Ureter (tissue), 1 donor: ENCODE results near the gene TMEM163. TPM values are rescaled to one million over a fixed set of nuclear protein-coding genes. Genes with fewer than 3 reads are reported as not detected.

Experiments
- DNase-seq: peaks from one replicate; pipeline ENCODE4 v3.0.0-alpha.2; 2020; ENCODE audit warnings: low spot score
- total RNA-seq: library from RNA; stranded (reverse); gene quantifications from one replicate; pipeline ENCODE4 v1.2.4, GENCODE V29; 2023
- donor health status: DM: yes; HTN: yes; CAD: no.

Gene TMEM163
- total RNA-seq, 1 donor from 2014 or later, result 10.1 TPM

- no peak for DNase-seq
These were observed 25.2 kb downstream of the TMEM163 start for GRCh38 chr2:134693359-134694330.

DNA sequence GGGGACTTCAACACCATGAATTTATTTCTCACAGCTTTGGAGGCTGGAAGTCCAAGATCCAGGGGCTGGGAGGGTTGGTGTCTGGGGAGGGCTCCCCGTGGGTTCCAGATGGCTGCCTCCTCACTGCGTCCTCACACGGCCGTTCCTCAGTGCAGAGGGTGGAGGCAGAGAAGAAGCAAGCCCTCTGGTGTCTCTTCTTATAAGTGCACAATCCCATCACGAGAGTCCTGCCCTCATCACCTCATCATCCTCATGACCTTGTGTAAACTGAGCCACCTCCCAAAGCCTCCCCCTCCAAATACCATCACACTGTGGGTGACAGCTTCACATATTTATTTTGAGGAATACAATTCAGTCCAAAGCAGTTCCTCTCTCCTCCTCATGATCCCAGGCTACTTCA lies 26.3 kb downstream of the TMEM163 start:
- no peak for DNase-seq

GRCh38 chr2:134690629-134691215 lies 28.1 kb downstream of the TMEM163 start:
- DNase-seq, result no peak

DNA sequence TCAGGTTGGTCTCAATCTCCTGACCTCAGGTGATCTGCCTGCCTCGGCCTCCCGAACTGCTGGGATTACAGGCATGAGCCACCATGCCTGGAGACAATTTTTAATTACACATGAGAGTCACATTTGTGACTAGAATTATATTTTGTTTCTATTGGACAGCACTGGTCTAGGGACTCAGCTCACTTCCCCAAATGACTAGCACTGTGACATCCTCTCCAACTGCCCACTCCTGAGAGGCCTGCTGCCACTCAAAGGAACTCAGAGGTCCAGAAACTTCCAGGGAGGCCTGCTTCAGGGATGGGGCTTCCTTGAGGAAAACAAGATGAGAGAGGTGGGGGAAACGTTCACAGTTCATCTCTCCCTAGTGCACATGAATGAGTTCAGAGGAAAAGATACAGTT lies 29.5 kb downstream of the TMEM163 start:
- no peak for DNase-seq

DNA sequence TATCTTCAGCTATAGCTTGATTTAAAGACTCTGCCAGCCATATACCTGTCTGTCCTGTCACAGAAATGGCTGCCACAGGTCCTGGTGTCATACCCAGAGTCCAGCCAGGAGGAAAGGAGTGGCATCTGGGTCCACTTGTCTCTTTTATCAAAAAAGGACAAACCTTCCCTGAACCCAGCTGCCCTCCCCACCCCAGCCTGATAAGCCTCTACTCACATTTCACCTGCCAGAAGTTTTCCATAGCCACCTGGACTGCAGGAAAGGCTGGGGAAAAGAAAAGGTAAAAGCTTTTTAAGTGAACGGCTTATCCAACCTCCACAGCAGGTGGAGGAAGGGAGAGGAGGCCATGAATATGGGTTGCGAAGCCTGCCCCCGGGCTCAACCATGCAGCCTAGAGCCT lies 32.8 kb downstream of the TMEM163 start:
- no peak for DNase-seq

DNA sequence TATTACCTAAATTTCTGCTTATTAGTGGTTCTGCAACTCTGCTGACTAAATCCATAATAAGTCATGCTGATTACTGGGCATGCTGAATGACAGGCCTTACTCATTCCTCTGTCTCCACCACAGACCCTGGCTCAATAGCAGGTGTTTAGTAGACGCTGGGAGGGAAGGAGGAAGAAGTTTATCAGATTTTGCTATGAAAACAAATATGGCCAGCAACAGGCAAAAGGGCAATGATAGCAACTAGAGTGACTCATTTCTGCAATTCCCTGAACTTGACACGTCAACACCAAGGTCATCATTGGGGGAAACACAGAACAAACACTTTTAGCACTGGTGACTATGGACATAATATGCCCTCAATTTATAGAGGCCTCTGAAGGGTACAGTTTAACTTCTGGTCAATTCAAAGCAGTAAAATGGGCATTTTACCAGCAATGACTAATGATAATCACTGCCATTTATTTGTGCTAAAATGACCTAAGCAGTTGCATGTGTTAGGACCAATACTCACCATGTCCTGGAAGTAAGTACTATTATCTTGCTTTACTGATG lies 35.2 kb downstream of the TMEM163 start:
- DNase-seq, result no peak

GRCh38 chr2:134682726-134683125 lies 36.1 kb downstream of the TMEM163 start:
- no peak for DNase-seq

GRCh38 chr2:134681201-134681600 lies 37.6 kb downstream of the TMEM163 start:
- DNase-seq, result no peak

- no peak for DNase-seq
These were observed 39.1 kb downstream of the TMEM163 start for GRCh38 chr2:134679745-134680144.

- DNase-seq, result no peak
These were observed 39.5 kb downstream of the TMEM163 start for GRCh38 chr2:134679294-134679693.

- no peak for DNase-seq
These were observed 40.7 kb downstream of the TMEM163 start for GRCh38 chr2:134677856-134678756.

DNA sequence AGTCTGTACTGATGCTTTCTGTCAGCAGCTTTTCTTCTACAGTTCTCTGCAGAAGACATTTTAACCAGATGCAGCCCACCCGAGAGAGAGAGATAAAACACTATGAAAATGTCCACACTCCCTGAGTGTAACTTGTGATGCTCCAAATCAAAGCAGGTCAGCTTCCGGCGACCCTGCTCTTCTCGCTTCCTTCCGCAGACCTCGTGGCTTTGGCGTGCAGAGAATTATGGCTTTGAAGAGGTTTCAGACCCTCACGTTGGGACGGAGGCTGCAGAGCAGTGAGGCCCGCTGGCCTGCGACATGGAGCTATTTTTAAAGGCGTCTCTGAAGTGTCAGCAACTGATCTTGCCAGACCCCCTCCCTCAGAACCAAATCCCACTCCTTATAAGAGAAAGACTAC lies 41.8 kb downstream of the TMEM163 start:
- DNase-seq, result no peak

DNA sequence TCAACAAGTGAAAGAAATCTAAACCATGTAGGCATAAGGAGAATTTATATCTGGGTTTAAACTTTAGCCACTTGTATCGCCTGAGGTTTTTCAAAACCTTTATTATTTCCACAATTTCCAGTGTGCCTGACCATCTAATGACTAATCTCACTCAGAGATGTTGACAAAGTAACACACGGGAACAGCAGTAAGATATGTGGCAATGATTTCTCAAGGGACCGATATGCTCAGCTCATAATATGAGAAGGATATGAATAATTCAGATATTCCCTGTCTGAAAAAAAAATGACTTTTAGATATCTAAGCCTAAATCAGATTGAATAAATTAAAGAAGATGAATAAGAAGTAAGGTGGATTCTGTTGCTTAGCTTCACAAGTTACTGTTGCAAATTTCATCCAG lies 43.5 kb downstream of the TMEM163 start:
- DNase-seq, result no peak

DNA sequence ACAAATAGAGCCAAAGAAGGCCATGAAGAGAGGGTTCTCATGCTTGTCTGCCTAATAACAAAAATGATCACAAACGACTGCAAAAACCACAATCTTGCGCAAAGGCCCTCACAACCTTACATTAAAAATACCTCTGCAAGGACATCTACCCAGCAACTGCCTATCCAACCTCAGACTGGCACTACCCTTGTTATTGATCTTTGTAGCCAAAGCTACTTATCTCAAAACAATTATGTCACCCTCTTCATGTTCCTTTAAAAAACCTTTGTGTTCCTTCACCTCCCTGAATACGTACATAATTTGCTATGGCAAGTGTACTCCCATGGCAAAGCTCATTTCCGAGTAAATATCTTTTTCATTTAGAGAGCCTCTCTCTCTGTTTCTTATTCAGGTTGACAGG lies 44.1 kb downstream of the TMEM163 start:
- no peak for DNase-seq

DNA sequence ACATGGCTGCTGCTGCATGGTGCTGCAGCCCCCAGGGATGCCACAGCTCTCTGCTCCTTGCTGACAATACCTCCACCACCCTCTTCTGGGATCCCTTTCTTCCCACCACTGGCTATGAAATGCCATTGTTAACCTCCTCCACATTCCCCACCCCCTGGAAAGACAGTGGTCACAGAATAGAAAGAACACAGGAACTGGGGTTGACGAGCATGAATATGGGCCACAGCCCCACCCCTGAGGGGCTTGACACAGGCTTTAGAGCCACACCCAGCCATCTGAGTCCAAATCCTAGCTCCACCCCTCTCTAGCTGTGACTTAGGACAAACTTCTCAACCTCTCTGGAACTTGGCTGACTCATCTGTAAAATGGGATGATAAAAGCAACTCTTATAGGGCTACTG lies 47.3 kb downstream of the TMEM163 start:
- no peak for DNase-seq

DNA sequence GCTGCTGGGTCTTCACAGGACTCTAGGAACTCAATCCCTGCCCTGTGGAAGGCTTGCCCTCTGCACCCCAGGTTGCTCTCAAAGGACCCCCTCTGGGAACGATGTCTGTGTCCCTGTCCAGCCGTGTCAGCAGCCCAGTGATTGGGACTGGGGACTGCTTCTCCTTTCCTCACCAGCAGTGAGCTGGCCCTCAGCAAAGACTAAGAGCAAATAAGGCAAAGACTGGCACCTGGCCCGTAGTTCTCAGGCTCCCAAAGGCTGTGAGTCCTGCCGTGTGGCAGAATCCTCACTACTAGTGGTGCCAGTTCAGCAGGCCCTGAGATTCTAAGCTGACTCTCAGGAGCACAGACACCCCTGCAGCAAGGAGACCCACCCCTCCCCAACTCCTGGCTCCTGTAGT lies 47.8 kb downstream of the TMEM163 start:
- DNase-seq, result peak; percentile 54

DNA sequence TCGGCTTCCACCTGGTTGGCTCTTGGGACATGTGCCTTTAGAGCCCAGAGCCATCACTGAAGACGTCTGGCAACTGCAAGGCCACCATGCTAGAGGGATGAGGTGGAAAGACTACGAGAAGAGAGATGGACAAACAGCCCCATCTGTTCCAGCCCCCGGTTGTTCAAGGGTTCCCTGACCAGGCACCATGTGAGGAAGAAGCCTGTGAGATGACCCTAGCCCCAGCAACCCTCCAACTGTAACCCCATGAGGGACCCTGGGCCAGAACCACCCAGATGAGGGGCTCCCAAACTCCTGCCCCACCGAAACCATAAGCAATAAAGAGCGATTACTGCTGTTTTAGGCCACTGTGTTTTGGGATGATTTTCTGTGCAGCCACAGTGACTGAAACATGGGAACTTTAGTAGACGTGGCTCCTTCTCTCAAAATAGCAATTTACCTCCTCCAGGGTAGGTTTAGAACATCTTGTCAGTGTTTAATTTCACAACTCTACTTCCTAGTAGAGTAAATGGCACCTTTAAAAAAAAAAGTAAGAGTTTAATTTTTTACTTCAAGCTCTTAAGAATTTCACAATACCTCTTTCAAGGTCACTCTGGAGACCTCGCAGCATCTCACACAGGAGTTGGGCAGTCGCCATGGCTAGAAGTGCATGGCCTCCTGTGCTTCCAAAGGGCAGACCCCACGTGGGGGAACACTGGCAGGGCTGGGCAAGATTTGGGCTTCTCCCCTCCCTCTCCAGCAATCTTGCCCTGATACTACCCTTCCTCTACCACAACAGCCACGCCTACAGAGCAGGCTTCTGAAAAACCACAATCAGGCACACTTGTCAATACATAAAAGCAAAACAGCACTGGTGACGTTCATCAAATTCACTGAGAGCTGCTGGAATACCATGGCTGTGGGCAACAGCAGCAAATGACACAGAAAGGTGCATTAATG lies 48.8 kb downstream of the TMEM163 start:
- no peak for DNase-seq

DNA sequence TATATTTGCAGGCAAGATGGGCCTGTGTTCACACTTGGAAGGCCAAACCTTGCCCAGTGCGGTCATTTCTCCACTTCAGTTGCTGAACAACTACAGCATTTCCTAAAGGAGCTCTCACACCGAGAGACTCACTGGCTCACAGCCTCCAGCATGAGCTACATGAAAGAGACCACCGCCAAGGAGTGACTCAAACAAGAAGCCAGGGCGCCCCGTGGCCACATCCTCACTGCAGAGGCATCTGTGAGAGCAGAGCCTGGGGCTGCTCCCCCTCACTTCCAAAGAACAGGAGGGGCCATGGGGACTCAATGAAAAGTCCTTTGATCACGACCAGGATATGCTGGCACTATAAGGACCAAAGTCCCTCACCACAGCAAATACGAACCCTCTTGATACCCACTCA lies 50.0 kb downstream of the TMEM163 start:
- DNase-seq, result no peak

GRCh38 chr2:134667541-134667940 lies 51.3 kb downstream of the TMEM163 start:
- no peak for DNase-seq

GRCh38 chr2:134667081-134667480 lies 51.7 kb downstream of the TMEM163 start:
- no peak for DNase-seq
